HEK293 (cell line): ENCODE data around the gene SLC16A4.

Experiments
- HOXA7 ChIP-seq: sonication (generic); formaldehyde crosslinking; IDR thresholded peaks from 2 replicates; pipeline ENCODE4 v1.8.1; 2022; ENCODE audit warnings: missing genetic modification reagents, borderline replicate concordance
- MYNN ChIP-seq: fragments of 450-650 bp; formaldehyde crosslinking; IDR thresholded peaks from 2 replicates; pipeline ENCODE4 v1.5.1; 2016; ENCODE audit warnings: missing biosample characterization, missing genetic modification characterization, borderline replicate concordance
- RBAK ChIP-seq: fragments of 450-650 bp; formaldehyde crosslinking; IDR thresholded peaks from 2 replicates; pipeline ENCODE4 v1.5.1; 2016; ENCODE audit warnings: missing biosample characterization, missing genetic modification characterization
- SP2 ChIP-seq: fragments of 450-650 bp; formaldehyde crosslinking; IDR thresholded peaks from 2 replicates; pipeline ENCODE4 v1.5.1; 2016; ENCODE audit warnings: missing biosample characterization, missing genetic modification characterization
- YY1 ChIP-seq: fragments of 450-650 bp; formaldehyde crosslinking; IDR thresholded peaks from 2 replicates; pipeline ENCODE4 v1.5.1; 2018; ENCODE audit warnings: missing biosample characterization, missing genetic modification characterization
- ZFP41 ChIP-seq: fragments of 450-650 bp; formaldehyde crosslinking; IDR thresholded peaks from 2 replicates; pipeline ENCODE4 v1.5.1; 2016; ENCODE audit warnings: missing biosample characterization, missing genetic modification characterization, borderline replicate concordance
- ZNF133 ChIP-seq: fragments of 450-650 bp; formaldehyde crosslinking; IDR thresholded peaks from 2 replicates; pipeline ENCODE4 v1.5.1; 2016; ENCODE audit warnings: missing biosample characterization, missing genetic modification characterization
- ZNF16 ChIP-seq: fragments of 450-650 bp; formaldehyde crosslinking; IDR thresholded peaks from 2 replicates; pipeline ENCODE4 v1.5.1; 2016; ENCODE audit warnings: low read depth, missing biosample characterization, missing genetic modification characterization
- ZNF416 ChIP-seq: fragments of 450-650 bp; formaldehyde crosslinking; IDR thresholded peaks from 2 replicates; pipeline ENCODE4 v1.5.1; 2016; ENCODE audit warnings: missing biosample characterization, missing genetic modification characterization
- ZNF785 ChIP-seq: fragments of 450-650 bp; formaldehyde crosslinking; IDR thresholded peaks from 2 replicates; pipeline ENCODE4 v1.5.1; 2016; ENCODE audit warnings: missing biosample characterization, missing genetic modification characterization
- ZNF843 ChIP-seq: fragments of 450-650 bp; formaldehyde crosslinking; IDR thresholded peaks from 2 replicates; pipeline ENCODE4 v1.5.1; 2016; ENCODE audit warnings: missing biosample characterization, missing genetic modification characterization
- TF ChIP-seq, protein P1 (sequence below): fragments of 450-650 bp; formaldehyde crosslinking; IDR thresholded peaks from 2 replicates; pipeline ENCODE4 v1.5.1; 2016; ENCODE audit warnings: missing biosample characterization, missing genetic modification characterization
- TF ChIP-seq, protein P2 (sequence below): fragments of 450-650 bp; formaldehyde crosslinking; IDR thresholded peaks from 2 replicates; pipeline ENCODE4 v1.5.1; 2017; ENCODE audit warnings: missing biosample characterization, missing genetic modification characterization

DNA sequence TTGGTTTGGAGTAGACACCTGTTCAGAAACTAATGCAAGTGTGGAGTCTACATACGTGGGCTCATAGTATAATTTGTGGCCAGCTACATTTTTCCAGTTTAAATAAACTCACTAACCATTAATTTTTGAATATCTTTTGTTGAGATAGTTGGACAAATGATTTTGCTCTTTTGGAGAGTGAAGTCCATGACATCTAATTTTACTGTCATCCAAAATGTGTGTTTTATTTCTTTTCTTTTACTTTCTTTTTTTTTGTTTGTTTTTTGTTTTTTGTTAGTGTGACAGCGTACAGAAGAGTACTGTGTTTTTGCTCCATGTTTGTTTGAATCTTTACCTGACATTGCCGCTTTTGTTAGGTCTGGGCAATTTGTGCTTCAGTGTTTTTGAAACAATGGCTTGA is 46.7 kb downstream of the SLC16A4 start:
- TF ChIP-seq SP2, result no peak
- TF ChIP-seq, protein P1, sequence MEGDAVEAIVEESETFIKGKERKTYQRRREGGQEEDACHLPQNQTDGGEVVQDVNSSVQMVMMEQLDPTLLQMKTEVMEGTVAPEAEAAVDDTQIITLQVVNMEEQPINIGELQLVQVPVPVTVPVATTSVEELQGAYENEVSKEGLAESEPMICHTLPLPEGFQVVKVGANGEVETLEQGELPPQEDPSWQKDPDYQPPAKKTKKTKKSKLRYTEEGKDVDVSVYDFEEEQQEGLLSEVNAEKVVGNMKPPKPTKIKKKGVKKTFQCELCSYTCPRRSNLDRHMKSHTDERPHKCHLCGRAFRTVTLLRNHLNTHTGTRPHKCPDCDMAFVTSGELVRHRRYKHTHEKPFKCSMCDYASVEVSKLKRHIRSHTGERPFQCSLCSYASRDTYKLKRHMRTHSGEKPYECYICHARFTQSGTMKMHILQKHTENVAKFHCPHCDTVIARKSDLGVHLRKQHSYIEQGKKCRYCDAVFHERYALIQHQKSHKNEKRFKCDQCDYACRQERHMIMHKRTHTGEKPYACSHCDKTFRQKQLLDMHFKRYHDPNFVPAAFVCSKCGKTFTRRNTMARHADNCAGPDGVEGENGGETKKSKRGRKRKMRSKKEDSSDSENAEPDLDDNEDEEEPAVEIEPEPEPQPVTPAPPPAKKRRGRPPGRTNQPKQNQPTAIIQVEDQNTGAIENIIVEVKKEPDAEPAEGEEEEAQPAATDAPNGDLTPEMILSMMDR (tag by site-specific recombination), result no peak
- TF ChIP-seq MYNN (tag by site-specific recombination), result no peak
- no peak for TF ChIP-seq YY1
- no peak for TF ChIP-seq ZNF785
- no peak for TF ChIP-seq ZNF416 (tag by site-specific recombination)
- no peak for TF ChIP-seq ZNF16 (tag by site-specific recombination)
- no peak for TF ChIP-seq HOXA7 (CRISPR knock-in tag)
- no peak for TF ChIP-seq ZFP41 (tag by site-specific recombination)
- no peak for TF ChIP-seq ZNF133 (tag by site-specific recombination)
- TF ChIP-seq, protein P2, sequence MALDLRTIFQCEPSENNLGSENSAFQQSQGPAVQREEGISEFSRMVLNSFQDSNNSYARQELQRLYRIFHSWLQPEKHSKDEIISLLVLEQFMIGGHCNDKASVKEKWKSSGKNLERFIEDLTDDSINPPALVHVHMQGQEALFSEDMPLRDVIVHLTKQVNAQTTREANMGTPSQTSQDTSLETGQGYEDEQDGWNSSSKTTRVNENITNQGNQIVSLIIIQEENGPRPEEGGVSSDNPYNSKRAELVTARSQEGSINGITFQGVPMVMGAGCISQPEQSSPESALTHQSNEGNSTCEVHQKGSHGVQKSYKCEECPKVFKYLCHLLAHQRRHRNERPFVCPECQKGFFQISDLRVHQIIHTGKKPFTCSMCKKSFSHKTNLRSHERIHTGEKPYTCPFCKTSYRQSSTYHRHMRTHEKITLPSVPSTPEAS (tag by site-specific recombination), result no peak
- TF ChIP-seq ZNF843 (tag by site-specific recombination), result no peak
- TF ChIP-seq RBAK (tag by site-specific recombination), result no peak
